IMR-90 (cell line): Measurements from ENCODE around the gene ACAD11.

Experiments used
- CEBPB ChIP-seq: IDR thresholded peaks from 2 replicates; pipeline ENCODE4 v1.6.1; 2012; ENCODE audit warnings: low read depth, low read length, improper control_type of control experiment
- CHD1 ChIP-seq: IDR thresholded peaks from 2 replicates; pipeline ENCODE4 v1.6.1; 2012; ENCODE audit warnings: low read depth, low read length, improper control_type of control experiment
- CTCF ChIP-seq: conservative IDR thresholded peaks from 2 replicates; pipeline ENCODE4 v1.5.1; 2012; ENCODE audit warnings: mild to moderate bottlenecking, low read depth, low read length, improper control_type of control experiment
- ELK1 ChIP-seq: fragments of 150-350 bp; IDR thresholded peaks from 2 replicates; pipeline ENCODE4 v1.6.1; 2016; ENCODE audit warnings: low read depth, mild to moderate bottlenecking, low read length, moderate library complexity, borderline replicate concordance
- MAFK ChIP-seq: IDR thresholded peaks from 2 replicates; pipeline ENCODE4 v1.6.1; 2012; ENCODE audit warnings: low read depth, low read length, improper control_type of control experiment
- POLR2A ChIP-seq: IDR thresholded peaks from 2 replicates; pipeline ENCODE4 v1.6.1; 2012; ENCODE audit warnings: mild to moderate bottlenecking, low read depth, low read length
- RAD21 ChIP-seq: IDR thresholded peaks from 2 replicates; pipeline ENCODE4 v1.6.1; 2012; ENCODE audit warnings: low read length, improper control_type of control experiment
- RCOR1 ChIP-seq: IDR thresholded peaks from 2 replicates; pipeline ENCODE4 v1.6.1; 2012; ENCODE audit warnings: mild to moderate bottlenecking, low read length, improper control_type of control experiment; ENCODE audit not compliant: insufficient replicate concordance
- RFX5 ChIP-seq: IDR thresholded peaks from 2 replicates; pipeline ENCODE4 v1.8.0; 2012; ENCODE audit warnings: low read depth, mild to moderate bottlenecking, low read length, moderate library complexity

- TF ChIP-seq CTCF (no peak), CEBPB (no peak), CHD1 (no peak), RCOR1 (no peak), ELK1 (no peak), RAD21 (no peak), POLR2A (no peak), RFX5 (no peak), MAFK (no peak)
These were observed 16.2 kb downstream of the ACAD11 start for GRCh38 chr3:132643366-132643765.
